K562 (cell line): Measurements from ENCODE around the gene TRIM62. TPM values are rescaled to one million over a fixed set of nuclear protein-coding genes. Genes with fewer than 3 reads are reported as not detected.

Source experiments
- ATAC-seq: fragments of 200-7000 bp; cut with Tn5 transposase; 3 replicates; pipeline ENCODE4 v1.9.1; 2020; ENCODE audit warnings: moderate library complexity
- BruUV-seq: library from RNA; stranded (reverse); fragments of 400-500 nt; replicated peaks from 2 replicates; lab custom pipeline; 2021; lab: Mats Ljungman, UMichigan
- CTCF ChIA-PET: fragments of 300-600 bp; formaldehyde crosslinking; extraction: SDS; loops from one replicate; lab custom pipeline; 2021; ENCODE audit warnings: low intra/inter-chr PET ratio; lab: Yijun Ruan, JAX
- POLR2A ChIA-PET: fragments of 300-600, 350-650 bp; sonication (Branson Sonifier 250); formaldehyde crosslinking; extraction: SDS; loops from one replicate; lab custom pipeline; 2021; ENCODE audit warnings: antibody characterized with exemption, inconsistent platforms; lab: Yijun Ruan, JAX
- DNase-seq, 4 experiments: peaks; one replicate each; pipeline versions ENCODE4 v3.0.0 to v3.0.0-alpha.2; 2011 to 2018; ENCODE audit warnings: low spot score in 3 of 4, mixed read lengths in 3 of 4; ENCODE audit errors: extremely low read depth in 1 of 4
- FAIRE-seq: peaks from 2 replicates; lab custom pipeline; 2011; peaks lifted over from hg19 to GRCh38; lab: Jason Lieb, UNC
- H2AFZ ChIP-seq: 2 replicates; pipeline ENCODE4 v1.6.0; 2011; ENCODE audit warnings: low read depth, low read length, control low read depth, inconsistent platforms
- H3K27ac ChIP-seq: fragments of 200-600 bp; 3 replicates; pipeline ENCODE4 v1.8.0; 2011; ENCODE audit warnings: low read depth, mild to moderate bottlenecking, control low read depth, inconsistent platforms, low read length, moderate library complexity, mixed read lengths; ENCODE audit errors: extremely low read depth
- H3K27me3 ChIP-seq, 2 experiments: fragments of 300-600 bp in 1 of 2; 2 replicates in 1 of 2; 3 replicates in 1 of 2; pipeline versions ENCODE4 v1.6.0 to v1.8.0; 2011; ENCODE audit warnings: inconsistent platforms in 2 of 2, low read length in 2 of 2, mild to moderate bottlenecking in 1 of 2, mixed read lengths in 1 of 2, moderate library complexity in 1 of 2; ENCODE audit not compliant: control insufficient read depth in 2 of 2, insufficient read depth in 2 of 2
- H3K36me3 ChIP-seq: fragments of 300-600 bp; 3 replicates; pipeline ENCODE4 v1.8.0; 2011; ENCODE audit warnings: mild to moderate bottlenecking, low read length, inconsistent platforms; ENCODE audit not compliant: control insufficient read depth, insufficient read depth
- H3K4me1 ChIP-seq, 2 experiments: fragments of 200-600 bp in 1 of 2; replicated peaks in 1 of 2; 2 replicates in 1 of 2; 3 replicates in 1 of 2; pipeline versions ENCODE4 v1.5.1 to v1.8.0; 2011; ENCODE audit warnings: inconsistent platforms in 2 of 2, low read length in 2 of 2, mild to moderate bottlenecking in 1 of 2, mixed read lengths in 1 of 2, moderate library complexity in 1 of 2; ENCODE audit not compliant: control insufficient read depth in 2 of 2, insufficient read depth in 2 of 2
- H3K4me2 ChIP-seq: 2 replicates; pipeline ENCODE4 v1.6.1; 2011; ENCODE audit warnings: low read length, control low read depth, inconsistent platforms, mixed read lengths; ENCODE audit not compliant: insufficient read depth
- H3K4me3 ChIP-seq: fragments of 200-600 bp; sonication (generic), shearing (Covaris generic); 2 replicates; pipeline ENCODE4 v1.5.1; 2016; ENCODE audit warnings: control low read depth, inconsistent platforms
- H3K79me2 ChIP-seq: fragments of 200-600 bp; 3 replicates; pipeline ENCODE4 v1.8.0; 2011; ENCODE audit warnings: low read length, inconsistent platforms; ENCODE audit not compliant: control insufficient read depth, insufficient read depth
- H3K9ac ChIP-seq, 2 experiments: 2 replicates each; pipeline versions ENCODE4 v1.6.0 to v1.6.1; 2011; ENCODE audit warnings: low read depth in 2 of 2, low read length in 2 of 2, control low read depth in 1 of 2, inconsistent platforms in 1 of 2, mild to moderate bottlenecking in 1 of 2, mixed read lengths in 1 of 2; ENCODE audit not compliant: insufficient read depth in 1 of 2
- H3K9me1 ChIP-seq: one replicate; pipeline ENCODE4 v1.6.0; 2011; ENCODE audit warnings: inconsistent platforms, mild to moderate bottlenecking, low read length, moderate library complexity; ENCODE audit not compliant: control insufficient read depth, insufficient read depth
- H3K9me3 ChIP-seq: replicated peaks from 2 replicates; pipeline ENCODE4 v1.5.1; 2011; ENCODE audit warnings: low read depth, low read length, inconsistent platforms; ENCODE audit not compliant: control insufficient read depth, insufficient read depth
- H4K20me1 ChIP-seq: replicated peaks from 2 replicates; pipeline ENCODE4 v1.6.1; 2011; ENCODE audit warnings: low read length, inconsistent platforms, mixed read lengths; ENCODE audit not compliant: control insufficient read depth, insufficient read depth
- EHMT2 ChIP-seq: fragments of 450-650 bp; IDR thresholded peaks from 2 replicates; pipeline ENCODE4 v1.6.1; 2018; ENCODE audit warnings: antibody characterized with exemption
- ELF1 ChIP-seq: fragments of 200-800 bp; sonication (Bioruptor generic); IDR thresholded peaks from 2 replicates; pipeline ENCODE4 v1.6.1; 2016; ENCODE audit warnings: missing genetic modification characterization, missing compliant biosample characterization
- FOSL1 ChIP-seq: fragments of 200-800 bp; sonication (Bioruptor generic); conservative IDR thresholded peaks from 2 replicates; pipeline ENCODE4 v1.6.1; 2016; ENCODE audit warnings: missing genetic modification characterization, missing compliant biosample characterization
- JUND ChIP-seq, 2 experiments: IDR thresholded peaks; 2 replicates in 1 of 2; 3 replicates in 1 of 2; pipeline ENCODE4 v1.6.1; 2011; ENCODE audit warnings: borderline replicate concordance in 2 of 2, low read depth in 2 of 2, low read length in 2 of 2, improper control_type of control experiment in 1 of 2, missing biosample characterization in 1 of 2, missing genetic modification characterization in 1 of 2, missing genetic modification reagents in 1 of 2
- MAFG ChIP-seq: fragments of 450-650 bp; conservative IDR thresholded peaks from 2 replicates; pipeline ENCODE4 v1.6.1; 2016; ENCODE audit warnings: missing genetic modification characterization, missing compliant biosample characterization
- RAD21 ChIP-seq, 2 experiments: fragments of 250-450 bp in 1 of 2; fragments of 450-650 bp in 1 of 2; sonication (Bioruptor Pico) in 1 of 2; formaldehyde crosslinking in 1 of 2; IDR thresholded peaks in 1 of 2; conservative IDR thresholded peaks in 1 of 2; 2 replicates each; pipeline versions ENCODE4 v1.4.0 to v1.8.0; 2020 to 2022; ENCODE audit warnings: mild to moderate bottlenecking in 2 of 2, moderate library complexity in 1 of 2
- SMC3 ChIP-seq: conservative IDR thresholded peaks from 2 replicates; pipeline ENCODE4 v1.6.1; 2011; ENCODE audit warnings: low read depth, low read length, improper control_type of control experiment; ENCODE audit not compliant: insufficient read depth
- UBTF ChIP-seq, 2 experiments: IDR thresholded peaks; 2 replicates each; pipeline ENCODE4 v1.6.1; 2012; ENCODE audit warnings: improper control_type of control experiment in 2 of 2, low read depth in 2 of 2, low read length in 2 of 2, borderline replicate concordance in 1 of 2
- ZBED1 ChIP-seq: IDR thresholded peaks from 2 replicates; pipeline ENCODE4 v1.6.1; 2014
- WGBS: fragments of 100-300 bp; shearing (Covaris generic); methylation state at CpG from one replicate; pipeline ENCODE4 v1.1.6; 2016; ENCODE audit warnings: low coverage, mixed read lengths; ENCODE audit not compliant: insufficient coverage; ENCODE audit errors: missing lambda C conversion rate; 5-methylcytosine and 5-hydroxymethylcytosine counted together
- in situ Hi-C: fragments of 300-500 bp; cut with MboI; formaldehyde crosslinking; loops from 4 replicates; pipeline ENCODE4 v1.15.0; 2018; ENCODE audit warnings: inconsistent platforms, mixed read lengths
- intact Hi-C: fragments of 100-400 bp; cut with micrococcal nuclease; formaldehyde crosslinking; loops from 2 replicates; pipeline ENCODE4 v1.14.2; 2022
- polyA plus RNA-seq, 8 experiments: library from polyadenylated mRNA; depleted of rRNA in 4 of 8; stranded (reverse) in 5 of 8; unstranded in 3 of 8; fragments of >200 nt; fragmentation: Nextera tagmentation in 2 of 8; fragmentation: Illumina TruSeq in 1 of 8; extraction: Ambion mirVana in 2 of 8; extraction: Trizol in 1 of 8; gene quantifications; 2 replicates each; pipeline versions ENCODE4 v1.2.1 to v1.2.3, GENCODE V29; 2011 to 2014; ENCODE audit warnings: inconsistent platforms in 1 of 8, missing spikeins in 1 of 8
- total RNA-seq, 7 experiments: library from RNA; depleted of rRNA in 6 of 7; stranded (reverse); fragments of >200 nt in 6 of 7; fragmentation: Illumina TruSeq in 2 of 7; extraction: Trizol in 2 of 7; gene quantifications; 2 replicates each; pipeline versions ENCODE4 v1.2.1 to v1.2.3, GENCODE V29; 2011 to 2021; ENCODE audit warnings: low replicate concordance in 1 of 7
- TF ChIP-seq, protein P1 (sequence below): sonication (generic); formaldehyde crosslinking; IDR thresholded peaks from 2 replicates; pipeline ENCODE4 v1.8.1; 2023; ENCODE audit warnings: mild to moderate bottlenecking, missing genetic modification reagents, moderate library complexity
- TF ChIP-seq, protein P2 (sequence below), 3 experiments: IDR thresholded peaks in 2 of 3; conservative IDR thresholded peaks in 1 of 3; 2 replicates each; pipeline ENCODE4 v1.5.1; 2011 to 2012; ENCODE audit warnings: low read length in 3 of 3, mild to moderate bottlenecking in 3 of 3, control low read depth in 2 of 3, improper control_type of control experiment in 1 of 3, inconsistent platforms in 1 of 3, low read depth in 1 of 3, mixed read lengths in 1 of 3, moderate library complexity in 1 of 3; ENCODE audit not compliant: insufficient read depth in 2 of 3

The TRIM62 gene
- total and polyA plus RNA-seq, 9 of the 15 experiments (the other 6 are each of a cell fraction or from before 2014, with no cell fraction given) = 0.18 to 2.3 (median 0.52) TPM

DNA sequence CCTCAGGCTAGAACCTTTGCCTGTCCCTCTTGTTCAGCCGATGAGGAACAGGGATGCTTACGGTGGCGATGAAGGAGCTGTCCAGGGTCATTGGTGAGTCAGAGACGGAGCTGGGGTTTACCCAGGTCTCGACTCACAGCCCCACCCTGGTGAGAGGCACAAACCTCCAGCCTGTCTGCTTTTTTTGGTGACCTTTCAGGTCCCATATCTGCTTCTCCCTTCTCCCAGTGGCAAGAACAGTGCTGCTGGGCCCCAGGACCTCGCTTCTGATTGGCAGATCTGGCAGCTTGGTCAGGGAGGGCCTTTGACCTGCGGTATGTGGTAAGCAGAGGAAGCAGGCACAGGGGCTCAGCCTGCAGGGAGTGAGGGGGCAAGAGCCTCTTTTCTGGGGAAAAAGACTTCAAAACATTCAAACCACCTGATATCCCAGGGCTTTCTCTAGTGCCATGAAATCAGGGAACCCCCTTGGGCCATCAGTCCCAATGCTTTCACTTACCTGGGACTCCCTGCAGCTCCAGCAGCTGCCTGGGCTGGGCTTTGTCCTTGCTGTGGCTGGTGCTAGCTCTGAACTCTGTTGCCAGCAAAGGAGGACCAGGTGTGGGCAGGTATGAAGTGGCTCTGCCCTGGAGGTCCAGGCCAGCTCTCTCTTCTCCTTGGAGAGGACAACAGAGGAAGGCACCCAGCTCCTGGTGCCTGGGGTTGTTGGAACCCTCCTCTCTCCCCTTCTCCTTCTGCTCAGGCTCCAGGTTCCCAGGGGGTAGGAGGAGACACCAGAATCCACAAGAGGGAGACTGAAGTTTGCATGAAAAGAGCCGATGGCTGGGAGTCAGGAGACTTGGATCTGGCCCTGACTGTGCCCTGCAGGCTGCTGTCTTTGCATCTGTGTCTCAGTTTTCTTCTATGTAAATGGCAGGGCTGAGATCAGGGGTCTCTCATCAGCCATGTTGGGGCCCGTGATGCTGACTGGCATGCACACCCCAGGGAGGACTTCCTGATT is 41.4 kb downstream of the TRIM62 start (continued):
- TF ChIP-seq, protein P1, sequence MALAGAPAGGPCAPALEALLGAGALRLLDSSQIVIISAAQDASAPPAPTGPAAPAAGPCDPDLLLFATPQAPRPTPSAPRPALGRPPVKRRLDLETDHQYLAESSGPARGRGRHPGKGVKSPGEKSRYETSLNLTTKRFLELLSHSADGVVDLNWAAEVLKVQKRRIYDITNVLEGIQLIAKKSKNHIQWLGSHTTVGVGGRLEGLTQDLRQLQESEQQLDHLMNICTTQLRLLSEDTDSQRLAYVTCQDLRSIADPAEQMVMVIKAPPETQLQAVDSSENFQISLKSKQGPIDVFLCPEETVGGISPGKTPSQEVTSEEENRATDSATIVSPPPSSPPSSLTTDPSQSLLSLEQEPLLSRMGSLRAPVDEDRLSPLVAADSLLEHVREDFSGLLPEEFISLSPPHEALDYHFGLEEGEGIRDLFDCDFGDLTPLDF (CRISPR knock-in tag) = no peak
- TF ChIP-seq ZBED1 = no peak
- TF ChIP-seq ELF1 (tag) = no peak
- TF ChIP-seq JUND (IDR thresholded peaks at IDR 0.05; ENCODE audit: borderline replicate concordance, low read depth, low read length) = 0 out of 2 replicates have a peak, but pooled peaks have one; percentile 19
- no peak for TF ChIP-seq JUND (tag; IDR thresholded peaks at IDR 0.05; ENCODE audit: borderline replicate concordance, low read depth, low read length)
- TF ChIP-seq EHMT2 = 0 out of 2 replicates have a peak, but pooled peaks have one; percentile 22
- 0 out of 2 replicates have a peak, but pooled peaks have one; percentile 32 for TF ChIP-seq FOSL1 (tag)
- TF ChIP-seq MAFG (tag) = no peak
- TF ChIP-seq, all 486 proteins: peak for 6

DNA sequence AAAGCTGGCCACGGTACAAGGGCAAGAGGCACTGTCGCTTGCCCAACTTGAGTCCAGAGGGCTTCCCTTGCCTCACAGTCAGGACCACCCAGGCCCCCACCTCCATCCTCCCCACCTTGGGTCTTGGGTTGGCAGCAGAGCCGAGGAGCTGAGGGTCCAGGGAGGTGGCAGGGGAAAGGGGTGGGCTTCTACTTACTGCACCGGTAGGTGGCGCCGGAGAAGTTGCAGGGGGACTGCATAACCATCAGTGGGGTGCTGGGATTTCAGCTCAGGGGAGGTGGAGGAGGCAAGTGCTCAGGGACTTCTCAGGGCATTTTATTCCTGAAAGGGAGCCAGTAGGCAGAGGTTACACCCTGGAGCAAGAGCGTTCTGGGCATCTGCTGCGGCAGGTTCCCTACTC is 44.0 kb downstream of the TRIM62 start:
- WGBS = 8% methylated on average over 8 of the region's 8 CpGs
- Histone ChIP-seq H3K4me2 (no peak overlapping the region), H4K20me1 (no peaks in the 10 kb centered on the region; the same call in 1 of the 2 replicates), H3K36me3 (no peaks in the 10 kb centered on the region), H3K9ac (no peak overlapping the region), H3K4me1 (peaks cover 0 to 6% of the 10 kb centered on the region in 2 experiments; a peak in 3 of 5 replicates), H3K4me3 (no peak overlapping the region), H3K9me3 (no peaks in the 10 kb centered on the region), H2AFZ (no peak overlapping the region), H3K79me2 (no peaks in the 10 kb centered on the region), H3K9me1 (no peaks in the 10 kb centered on the region), H3K27me3 (peaks cover 6 to 33% of the 10 kb centered on the region in 2 experiments; a peak in 4 of 5 replicates), H3K27ac (no peak overlapping the region)
- POLR2A ChIA-PET = interaction anchor here (0.5 kb wide), 2 partner anchors 70 to 868 kb away, joined by 3 to 5 read pairs; no protein-coding TSS in a partner anchor
- FAIRE-seq = no peak
- DNase-seq = peak; percentile 47 to 58 (median 54)
- BruUV-seq = no TSS peak
- ATAC-seq = peak; percentile 73
- in situ Hi-C loops (no loop called here), intact Hi-C loops (loop anchor here (10.0 kb wide), 3 partner anchors 157 to 337 kb away; partner anchors contain the start of gene ZSCAN20)
- CTCF ChIA-PET = no interaction called here
- TF ChIP-seq UBTF (IDR thresholded peaks at IDR 0.05; ENCODE audit: borderline replicate concordance in 1 of 2, low read depth in 2 of 2, low read length in 2 of 2) (no peak), SMC3 (0 out of 2 replicates have a peak, but pooled peaks have one; percentile 20), RAD21 (CRISPR knock-in tag; conservative IDR thresholded peaks at IDR 0.05 in 1 of 2, IDR thresholded peaks at IDR 0.05 in 1 of 2) (peak in 1 of 2 experiments; percentile 54; a peak in 2 of 4 replicates)
- TF ChIP-seq, protein P2, sequence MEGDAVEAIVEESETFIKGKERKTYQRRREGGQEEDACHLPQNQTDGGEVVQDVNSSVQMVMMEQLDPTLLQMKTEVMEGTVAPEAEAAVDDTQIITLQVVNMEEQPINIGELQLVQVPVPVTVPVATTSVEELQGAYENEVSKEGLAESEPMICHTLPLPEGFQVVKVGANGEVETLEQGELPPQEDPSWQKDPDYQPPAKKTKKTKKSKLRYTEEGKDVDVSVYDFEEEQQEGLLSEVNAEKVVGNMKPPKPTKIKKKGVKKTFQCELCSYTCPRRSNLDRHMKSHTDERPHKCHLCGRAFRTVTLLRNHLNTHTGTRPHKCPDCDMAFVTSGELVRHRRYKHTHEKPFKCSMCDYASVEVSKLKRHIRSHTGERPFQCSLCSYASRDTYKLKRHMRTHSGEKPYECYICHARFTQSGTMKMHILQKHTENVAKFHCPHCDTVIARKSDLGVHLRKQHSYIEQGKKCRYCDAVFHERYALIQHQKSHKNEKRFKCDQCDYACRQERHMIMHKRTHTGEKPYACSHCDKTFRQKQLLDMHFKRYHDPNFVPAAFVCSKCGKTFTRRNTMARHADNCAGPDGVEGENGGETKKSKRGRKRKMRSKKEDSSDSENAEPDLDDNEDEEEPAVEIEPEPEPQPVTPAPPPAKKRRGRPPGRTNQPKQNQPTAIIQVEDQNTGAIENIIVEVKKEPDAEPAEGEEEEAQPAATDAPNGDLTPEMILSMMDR (IDR thresholded peaks at IDR 0.05 in 2 of 3, conservative IDR thresholded peaks at IDR 0.05 in 1 of 3; ENCODE audit: insufficient read depth in 2 of 3, low read depth in 1 of 3, low read length in 3 of 3) = peak; percentile 59 to 72 (median 61)
